Posterior vena cava (tissue), 2 donors: ENCODE data around the gene FBF1. TPM values are rescaled to one million over a fixed set of nuclear protein-coding genes. Genes with fewer than 3 reads are reported as not detected.
A peak's percentile ranks its signal among the peaks of the same experiment; 100 is the strongest.
"Not testable (repeated sequence)": the region's sequence is repeated elsewhere in the genome, so short reads cannot be mapped to it uniquely, and the experiment has no call there.

Experiments used
- DNase-seq: peaks from one replicate; pipeline ENCODE4 v3.0.0-alpha.2; 2020; ENCODE audit warnings: low spot score
- intact Hi-C, 2 donors: fragments of 100-400 bp; cut with DNase I; formaldehyde crosslinking; loops; one replicate each; pipeline versions ENCODE4 v1.14.1 to v1.14.2; 2022 to 2023
- long read RNA-seq, 2 donors: library from polyadenylated mRNA; unstranded; transcript quantifications; one replicate each; pipeline ENCODE4 v2.0.0, GENCODE V29; 2020 to 2021
- total RNA-seq, 2 donors: library from RNA; stranded (reverse); fragmentation: NEBNext Ultra II Directional; extraction: Animal tissue kit (Norgen Biotek cat#: 25700); gene quantifications; one replicate each; pipeline ENCODE4 v1.2.1, GENCODE V29; 2021
- donor health status: DM: yes; HTN: yes; CAD: no.
- donor health status: DM: yes; HTN: yes; CAD: no.

Gene FBF1
- 1 to 10 TPM; 4.5 to 6.8 TPM for total RNA-seq
- long read RNA-seq, donor 1, partial matches to known transcripts: 0 of 1 reads
- long read RNA-seq, donor 1, other reads (novel, unspliced or antisense): 1 of 1 reads
- long read RNA-seq, donor 2, partial matches to known transcripts: 4 of 6 reads
- long read RNA-seq, donor 2, other reads (novel, unspliced or antisense): 1 of 6 reads

GRCh38 chr17:75940727-75941441 is at the start of gene FBF1:
Gene FBF1, minus strand, starts transcription at chr17:75941042. Its CDS starts 2,893 bp downstream, at chr17:75938149.
- intact Hi-C loops: loop anchor here in 1 of 2 donors (1.0 kb wide), 1 partner anchor 39 kb away; no protein-coding TSS in a partner anchor
- DNase-seq: peak; percentile 98

GRCh38 chr17:75987041-75987440 is 46.2 kb upstream of the FBF1 start:
- DNase-seq: no peak
- intact Hi-C loops: no loop called here

GRCh38 chr17:75985986-75986385 is 45.1 kb upstream of the FBF1 start:
- intact Hi-C loops: no loop called here
- no peak for DNase-seq

- intact Hi-C loops: no loop called here
- DNase-seq: no peak
These were observed 42.8 kb upstream of the FBF1 start for GRCh38 chr17:75983501-75984181.

GRCh38 chr17:75981019-75981615 is 40.3 kb upstream of the FBF1 start:
- no peak for DNase-seq
- intact Hi-C loops: no loop called here

GRCh38 chr17:75980188-75981018 is 39.6 kb upstream of the FBF1 start:
- DNase-seq: no peak
- intact Hi-C loops: no loop called here

- peak; percentile 86 for DNase-seq
- intact Hi-C loops: no loop called here
These were observed 38.9 kb upstream of the FBF1 start for GRCh38 chr17:75979705-75980187.

GRCh38 chr17:75978938-75979704 is 38.3 kb upstream of the FBF1 start, which contains the start of the genes ACOX1 and TEN1:
Gene ACOX1, minus strand, starts transcription at chr17:75979166. Its CDS starts 93 bp downstream, at chr17:75979073.
Gene TEN1, plus strand, starts transcription at chr17:75979240. Its CDS starts 6,953 bp downstream, at chr17:75986193.
- intact Hi-C loops: no loop called here
- DNase-seq: peak; percentile 99

- no peak for DNase-seq
- intact Hi-C loops: no loop called here
These were observed 35.5 kb upstream of the FBF1 start for GRCh38 chr17:75976175-75976848.

- no peak for DNase-seq
- intact Hi-C loops: no loop called here
These were observed 34.9 kb upstream of the FBF1 start for GRCh38 chr17:75975757-75976174.

GRCh38 chr17:75975187-75975586 is 34.3 kb upstream of the FBF1 start:
- DNase-seq, intact Hi-C loops: not testable (repeated sequence)

- DNase-seq: no peak
- intact Hi-C loops: no loop called here
These were observed 29.8 kb upstream of the FBF1 start for GRCh38 chr17:75970626-75971025.

GRCh38 chr17:75970011-75970523 is 29.2 kb upstream of the FBF1 start:
- DNase-seq: no peak
- intact Hi-C loops: no loop called here

- DNase-seq, intact Hi-C loops: not testable (repeated sequence)
These were observed 28.2 kb upstream of the FBF1 start for GRCh38 chr17:75969044-75969443.

- DNase-seq: no peak
- intact Hi-C loops: no loop called here
These were observed 24.6 kb upstream of the FBF1 start for GRCh38 chr17:75965468-75965867.

GRCh38 chr17:75959839-75960511 is 19.1 kb upstream of the FBF1 start:
- no peak for DNase-seq
- intact Hi-C loops: no loop called here
